HepG2 (cell line): ENCODE measurements around the gene ANKS1B. TPM values are rescaled to one million over a fixed set of nuclear protein-coding genes. Genes with fewer than 3 reads are reported as not detected.

Experiments
- ATAC-seq: fragments of 200-7000 bp; cut with Tn5 transposase; 3 replicates; pipeline ENCODE4 v1.9.1; 2020; ENCODE audit warnings: mild to moderate bottlenecking, moderate library complexity
- BruUV-seq: library from RNA; stranded (reverse); fragments of 400-500 nt; replicated peaks from 2 replicates; lab custom pipeline; 2021; lab: Mats Ljungman, UMichigan
- CTCF ChIA-PET: fragments of 300-600 bp; formaldehyde crosslinking; extraction: SDS; loops from one replicate; lab custom pipeline; 2021; ENCODE audit warnings: low total read pairs, inconsistent platforms, low intra/inter-chr PET ratio; lab: Yijun Ruan, JAX
- POLR2A ChIA-PET: fragments of 350-600 bp; sonication (Branson Sonifier 250); formaldehyde crosslinking; loops from one replicate; lab custom pipeline; 2020; ENCODE audit warnings: antibody characterized with exemption, inconsistent platforms; lab: Yijun Ruan, JAX
- DNase-seq: peaks from one replicate; pipeline ENCODE4 v3.0.0-alpha.2; 2015; ENCODE audit warnings: low spot score
- FAIRE-seq: peaks from 3 replicates; lab custom pipeline; 2011; peaks lifted over from hg19 to GRCh38; lab: Jason Lieb, UNC
- H2AFZ ChIP-seq: one replicate; pipeline ENCODE4 v1.6.1; 2011; ENCODE audit warnings: low read length, inconsistent platforms
- H3K27ac ChIP-seq: fragments of 300-600 bp; 3 replicates; pipeline ENCODE4 v1.8.0; 2011; ENCODE audit warnings: mixed run types, mild to moderate bottlenecking, mixed read lengths, low read length, inconsistent platforms; ENCODE audit not compliant: insufficient read depth; ENCODE audit errors: extremely low read length
- H3K27me3 ChIP-seq, 2 experiments: fragments of 200-600 bp in 1 of 2; 2 replicates in 1 of 2; 3 replicates in 1 of 2; pipeline versions ENCODE4 v1.6.0 to v1.8.0; 2011; ENCODE audit warnings: low read length in 2 of 2, mild to moderate bottlenecking in 2 of 2, moderate library complexity in 2 of 2, inconsistent platforms in 1 of 2; ENCODE audit not compliant: insufficient read depth in 2 of 2, control insufficient read depth in 1 of 2
- H3K36me3 ChIP-seq, 2 experiments: fragments of 200-600 bp in 1 of 2; replicated peaks in 1 of 2; 2 replicates in 1 of 2; 3 replicates in 1 of 2; pipeline versions ENCODE4 v1.5.1 to v1.8.0; 2011; ENCODE audit warnings: low read length in 2 of 2, inconsistent platforms in 1 of 2; ENCODE audit not compliant: insufficient read depth in 2 of 2, control insufficient read depth in 1 of 2
- H3K4me1 ChIP-seq: 2 replicates; pipeline ENCODE4 v1.5.1; 2012; ENCODE audit warnings: low read length, inconsistent platforms; ENCODE audit not compliant: insufficient read depth
- H3K4me2 ChIP-seq: 2 replicates; pipeline ENCODE4 v1.6.0; 2011; ENCODE audit warnings: low read depth, low read length, inconsistent platforms
- H3K4me3 ChIP-seq, 3 experiments: fragments of 200-600 bp in 1 of 3; sonication (generic), shearing (Covaris generic) in 1 of 3; replicated peaks in 1 of 3; 2 replicates each; pipeline ENCODE4 v1.5.1; 2011 to 2016; ENCODE audit warnings: low read length in 3 of 3, inconsistent platforms in 2 of 3, low read depth in 2 of 3, mild to moderate bottlenecking in 2 of 3, control low read depth in 1 of 3, mixed read lengths in 1 of 3; ENCODE audit not compliant: insufficient read depth in 1 of 3
- H3K79me2 ChIP-seq: one replicate; pipeline ENCODE4 v1.6.1; 2011; ENCODE audit warnings: low read length, inconsistent platforms; ENCODE audit not compliant: insufficient read depth
- H3K9ac ChIP-seq: 2 replicates; pipeline ENCODE4 v1.6.0; 2011; ENCODE audit warnings: mild to moderate bottlenecking, low read depth, low read length, inconsistent platforms; ENCODE audit not compliant: insufficient read depth
- H3K9me3 ChIP-seq: 2 replicates; pipeline ENCODE4 v1.5.1; 2012; ENCODE audit warnings: mild to moderate bottlenecking, low read length
- H4K20me1 ChIP-seq: 2 replicates; pipeline ENCODE4 v1.6.0; 2011; ENCODE audit warnings: inconsistent platforms, mild to moderate bottlenecking, low read length, moderate library complexity; ENCODE audit not compliant: insufficient read depth
- CCAR2 ChIP-seq: fragments of 200-400 bp; formaldehyde crosslinking; optimal IDR thresholded peaks from 2 replicates; pipeline ENCODE3; 2018; ENCODE audit warnings: low read depth, mild to moderate bottlenecking, low read length, moderate library complexity
- CEBPB ChIP-seq: IDR thresholded peaks from 2 replicates; pipeline ENCODE4 v1.6.1; 2011; ENCODE audit warnings: low read depth, low read length, improper control_type of control experiment, borderline replicate concordance
- FOSL2 ChIP-seq: sonication (generic); formaldehyde crosslinking; IDR thresholded peaks from 2 replicates; pipeline ENCODE4 v1.4.0; 2020; ENCODE audit warnings: missing genetic modification reagents
- LRRFIP1 ChIP-seq: sonication (generic); formaldehyde crosslinking; conservative IDR thresholded peaks from 2 replicates; pipeline ENCODE4 v1.4.0; 2020; ENCODE audit warnings: missing genetic modification reagents
- MATR3 ChIP-seq: sonication (generic); formaldehyde crosslinking; IDR thresholded peaks from 2 replicates; pipeline ENCODE4 v1.4.0; 2020; ENCODE audit warnings: missing genetic modification reagents
- NR2F2 ChIP-seq: IDR thresholded peaks from 2 replicates; pipeline ENCODE4 v1.6.1; 2012; ENCODE audit warnings: low read depth, inconsistent platforms, borderline replicate concordance
- POGZ ChIP-seq: sonication (generic); formaldehyde crosslinking; IDR thresholded peaks from 2 replicates; pipeline ENCODE4 v1.4.0; 2020; ENCODE audit warnings: mild to moderate bottlenecking, missing genetic modification reagents
- RAD21 ChIP-seq: fragments of 450-650 bp; formaldehyde crosslinking; IDR thresholded peaks from 2 replicates; pipeline ENCODE4 v1.5.0; 2020; ENCODE audit warnings: mild to moderate bottlenecking
- RAD51 ChIP-seq: fragments of 450-650 bp; IDR thresholded peaks from 2 replicates; pipeline ENCODE4 v1.6.1; 2016; ENCODE audit warnings: borderline replicate concordance
- SIN3B ChIP-seq: fragments of 150-350 bp; IDR thresholded peaks from 2 replicates; pipeline ENCODE4 v1.6.1; 2014; ENCODE audit warnings: low read length
- TRIM24 ChIP-seq: sonication (generic); formaldehyde crosslinking; IDR thresholded peaks from 2 replicates; pipeline ENCODE4 v1.8.0; 2022; ENCODE audit warnings: mild to moderate bottlenecking, missing genetic modification reagents
- ZFYVE20 ChIP-seq: sonication (generic); formaldehyde crosslinking; IDR thresholded peaks from 2 replicates; pipeline ENCODE4 v1.8.0; 2023; ENCODE audit warnings: low read depth, mild to moderate bottlenecking, moderate library complexity, missing genetic modification reagents, borderline replicate concordance
- ZMAT3 ChIP-seq: sonication (generic); formaldehyde crosslinking; conservative IDR thresholded peaks from 2 replicates; pipeline ENCODE4 v1.7.0; 2021; ENCODE audit warnings: missing genetic modification reagents
- ZNF484 ChIP-seq: sonication (generic); formaldehyde crosslinking; IDR thresholded peaks from 2 replicates; pipeline ENCODE4 v1.5.1; 2020; ENCODE audit warnings: mild to moderate bottlenecking, low read depth, missing genetic modification reagents, borderline replicate concordance
- ZNF746 ChIP-seq: sonication (generic); formaldehyde crosslinking; IDR thresholded peaks from 2 replicates; pipeline ENCODE4 v1.8.0; 2022; ENCODE audit warnings: mild to moderate bottlenecking, missing genetic modification reagents
- ZNF749 ChIP-seq: sonication (generic); formaldehyde crosslinking; IDR thresholded peaks from 2 replicates; pipeline ENCODE4 v1.8.0; 2022; ENCODE audit warnings: mild to moderate bottlenecking, missing genetic modification reagents, moderate library complexity, borderline replicate concordance
- ZNF883 ChIP-seq: sonication (generic); formaldehyde crosslinking; IDR thresholded peaks from 2 replicates; pipeline ENCODE4 v1.5.1; 2020; ENCODE audit warnings: mild to moderate bottlenecking, missing genetic modification reagents; ENCODE audit errors: not compliant biosample characterization
- ZSCAN31 ChIP-seq: sonication (generic); formaldehyde crosslinking; IDR thresholded peaks from 2 replicates; pipeline ENCODE4 v1.5.0; 2020; ENCODE audit warnings: low read depth, mild to moderate bottlenecking, missing genetic modification reagents
- WGBS: methylation state at CpG from one replicate; pipeline ENCODE4 v1.1.6; 2017; ENCODE audit warnings: low lambda C conversion rate; 5-methylcytosine and 5-hydroxymethylcytosine counted together
- in situ Hi-C: cut with HindIII; loops from 2 replicates; pipeline ENCODE4 v1.10.0; 2017; ENCODE audit warnings: low pct_unique_long_range_greater_than_20kb; ENCODE audit not compliant: extremely low pct_ligation_motif_present
- intact Hi-C: fragments of 100-400 bp; cut with micrococcal nuclease; formaldehyde crosslinking; loops from one replicate; pipeline ENCODE4 v1.10.0; 2022; ENCODE audit not compliant: unreplicated experiment
- polyA plus RNA-seq, 8 experiments: library from polyadenylated mRNA; depleted of rRNA in 3 of 8; stranded (reverse) in 7 of 8; unstranded in 1 of 8; fragments of >200 nt; fragmentation: Illumina TruSeq in 4 of 8; extraction: Trizol in 4 of 8; gene quantifications; 2 replicates each; pipeline versions ENCODE4 v1.2.1 to v1.2.3, GENCODE V29; 2011 to 2016; ENCODE audit warnings: low read depth in 4 of 8, missing spikeins in 1 of 8, mixed read lengths in 1 of 8; ENCODE audit not compliant: insufficient read depth in 1 of 8
- total RNA-seq, 5 experiments: library from RNA; depleted of rRNA; stranded (reverse); fragments of >200 nt; fragmentation: Illumina TruSeq; extraction: Trizol; gene quantifications; 2 replicates each; pipeline ENCODE4 v1.2.3, GENCODE V29; 2016; ENCODE audit warnings: low read depth in 1 of 5

The ANKS1B gene
- total and polyA plus RNA-seq, 2 of the 13 experiments (the other 11 are each of a cell fraction or from before 2014, with no cell fraction given), result 0.15 TPM; not detected in 1

GRCh38 chr12:99259040-99259934, 725.4 kb downstream of the ANKS1B start:
- no peak for DNase-seq
- ChIA-PET CTCF (no interaction called here), POLR2A (no interaction called here)
- intact Hi-C loops (no loop called here), in situ Hi-C loops (no loop called here)
- Histone ChIP-seq H3K4me3 (no peak overlapping the region), H3K4me2 (no peak overlapping the region), H3K9me3 (no peaks in the 10 kb centered on the region), H3K79me2 (no peaks in the 10 kb centered on the region), H3K36me3 (no peaks in the 10 kb centered on the region), H2AFZ (no peak overlapping the region), H3K4me1 (no peaks in the 10 kb centered on the region), H3K9ac (no peak overlapping the region), H3K27me3 (no peaks in the 10 kb centered on the region), H4K20me1 (no peaks in the 10 kb centered on the region), H3K27ac (no peak overlapping the region)
- ATAC-seq, result no peak
- no peak for FAIRE-seq
- TF ChIP-seq ZNF746 (CRISPR knock-in tag) (no peak), ZNF749 (CRISPR knock-in tag) (no peak), ZNF484 (no peak), SIN3B (no peak), CEBPB (0 out of 2 replicates have a peak, but pooled peaks have one; percentile 6)
- 37% methylated on average over 12 of the region's 12 CpGs for WGBS
- BruUV-seq, result no TSS peak

- no peaks in the 10 kb centered on the region for H3K27me3 ChIP-seq
- ATAC-seq, result no peak
- H3K4me2 ChIP-seq, result no peak overlapping the region
- no peaks in the 10 kb centered on the region for H4K20me1 ChIP-seq
- no peak overlapping the region for H3K4me3 ChIP-seq
- POLR2A ChIA-PET, result no interaction called here
- FAIRE-seq, result no peak
- intact Hi-C loops (no loop called here), in situ Hi-C loops (no loop called here)
- H3K36me3 ChIP-seq, result no peaks in the 10 kb centered on the region
- CTCF ChIA-PET, result no interaction called here
- H3K27ac ChIP-seq, result no peak overlapping the region
- H3K9ac ChIP-seq, result no peak overlapping the region
- no peaks in the 10 kb centered on the region for H3K4me1 ChIP-seq
- DNase-seq, result no peak
- no peaks in the 10 kb centered on the region for H3K9me3 ChIP-seq
- BruUV-seq, result no TSS peak
- no peaks in the 10 kb centered on the region for H3K79me2 ChIP-seq
- no peak overlapping the region for H2AFZ ChIP-seq
- no peak for TF ChIP-seq LRRFIP1 (CRISPR knock-in tag)
- no peak for TF ChIP-seq ZSCAN31 (CRISPR knock-in tag)
- TF ChIP-seq POGZ (CRISPR knock-in tag), result no peak
- no peak for TF ChIP-seq ZMAT3
- no peak for TF ChIP-seq MATR3
- no peak for TF ChIP-seq CCAR2
- no peak for TF ChIP-seq ZFYVE20 (CRISPR knock-in tag)
- no peak for TF ChIP-seq TRIM24 (CRISPR knock-in tag)
- no peak for TF ChIP-seq NR2F2
- no peak for TF ChIP-seq RAD21 (CRISPR knock-in tag)
- TF ChIP-seq RAD51, result no peak
- no peak for TF ChIP-seq FOSL2 (CRISPR knock-in tag)
- TF ChIP-seq ZNF883 (CRISPR knock-in tag), result no peak
Measured at GRCh38 chr12:99257672-99258071, 727.1 kb downstream of the ANKS1B start.
